HG03135 (cell line): Measurements from ENCODE around the gene MIOX.
"Not testable (repeated sequence)": the region's sequence is repeated elsewhere in the genome, so short reads cannot be mapped to it uniquely, and the experiment has no call there.

Experiments
- ATAC-seq: cut with Tn5 transposase; IDR thresholded peaks from one replicate; pipeline ENCODE4 v1.9.1; 2021; ENCODE audit warnings: mild to moderate bottlenecking, moderate library complexity; ENCODE audit not compliant: unreplicated experiment

Gene MIOX

DNA sequence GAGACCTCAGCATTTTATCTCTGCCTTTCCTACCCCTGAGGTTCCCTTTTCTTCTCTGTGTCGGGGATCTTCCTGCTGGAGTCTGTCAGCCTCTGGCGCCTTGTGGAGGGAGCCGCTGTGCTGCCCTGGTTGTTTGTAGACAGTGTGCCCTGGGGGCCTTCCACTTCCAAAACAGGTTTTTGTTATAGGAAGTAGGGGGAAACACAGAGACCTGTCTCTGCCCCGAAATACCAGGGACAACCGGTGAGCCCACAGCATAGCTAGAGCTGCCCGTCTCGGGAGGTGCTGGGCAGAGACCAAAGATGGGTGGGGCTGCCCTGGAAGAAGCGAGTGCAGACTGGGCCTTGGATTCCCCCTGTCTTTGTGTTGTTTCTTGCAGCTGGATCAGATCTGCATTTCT lies 29.4 kb downstream of the MIOX start:
- ATAC-seq, result no peak

DNA sequence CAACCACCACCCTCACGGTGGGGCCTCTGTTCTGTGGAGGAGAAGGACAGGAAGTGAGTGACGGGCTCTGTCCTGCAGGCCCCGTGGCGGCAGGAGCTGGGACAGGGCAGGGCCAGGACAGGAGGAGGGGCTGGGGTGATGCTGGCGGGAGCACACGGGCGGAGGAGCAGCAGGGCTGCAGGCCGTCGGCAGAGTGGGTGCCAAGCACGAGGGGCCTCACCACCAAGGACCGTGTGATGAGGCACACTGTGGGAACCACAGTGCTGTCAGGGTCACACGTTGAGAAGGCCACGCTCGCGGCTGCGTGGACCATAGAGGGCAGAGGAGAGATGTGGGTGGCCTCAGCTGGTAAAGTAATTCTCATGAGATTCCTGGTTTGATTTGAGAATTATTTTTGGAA lies 30.2 kb downstream of the MIOX start:
- no peak for ATAC-seq

DNA sequence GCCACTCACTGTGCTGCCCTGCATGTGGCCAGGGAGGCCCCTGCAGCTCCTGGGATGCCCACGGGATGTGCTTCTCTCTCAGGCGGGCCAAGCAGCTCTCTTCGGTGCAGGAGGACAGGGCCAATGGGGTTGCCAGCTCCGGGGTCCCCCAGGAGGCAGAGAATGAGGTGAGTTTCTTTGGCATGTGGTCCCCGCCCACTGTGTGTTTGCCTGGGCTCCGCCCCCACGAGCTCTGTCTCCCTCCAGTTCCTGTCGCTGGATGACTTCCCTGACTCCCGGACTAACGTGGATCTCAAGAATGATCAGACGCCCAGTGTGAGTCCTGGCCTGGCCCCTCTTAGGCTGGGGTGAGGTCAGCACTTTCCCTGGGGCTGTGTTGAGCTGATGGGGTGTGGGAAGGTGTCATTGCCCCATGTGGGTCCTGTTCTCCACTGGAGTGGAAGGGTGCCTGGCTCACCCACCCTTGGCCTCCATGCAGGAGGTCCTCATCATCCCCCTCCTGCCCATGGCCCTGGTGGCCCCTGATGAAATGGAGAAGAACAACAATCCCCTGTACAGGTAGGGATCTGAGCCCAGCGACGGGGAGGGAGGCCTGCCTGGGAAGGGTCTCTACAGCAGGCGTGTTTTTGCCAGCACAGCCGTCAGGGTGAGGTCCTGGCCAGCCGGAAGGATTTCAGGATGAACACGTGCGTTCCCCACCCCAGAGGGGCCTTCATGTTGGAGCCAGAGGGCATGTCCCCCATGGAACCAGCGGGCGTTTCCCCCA lies 31.0 kb downstream of the MIOX start:
- ATAC-seq, result no peak

DNA sequence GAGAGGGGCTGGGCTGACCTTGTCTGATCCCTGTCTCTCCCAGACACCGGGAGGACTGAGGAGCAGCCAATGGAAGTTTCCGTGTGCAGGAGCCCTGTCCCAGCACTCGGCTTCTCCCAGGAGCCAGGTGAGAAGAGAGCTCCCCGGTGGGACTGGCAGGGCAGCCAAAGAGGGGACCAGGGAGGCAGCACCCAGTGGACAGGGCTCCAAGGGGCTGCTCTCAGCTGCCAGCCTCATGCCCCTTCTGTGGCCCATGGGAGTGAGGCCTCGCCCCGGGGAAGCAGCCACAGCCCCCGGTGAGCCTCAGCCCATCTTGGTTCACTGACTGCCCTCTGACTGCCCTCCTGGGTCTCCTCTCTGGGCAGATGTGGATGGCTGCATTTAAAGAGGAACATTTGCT lies 31.9 kb downstream of the MIOX start:
- ATAC-seq, result no peak

DNA sequence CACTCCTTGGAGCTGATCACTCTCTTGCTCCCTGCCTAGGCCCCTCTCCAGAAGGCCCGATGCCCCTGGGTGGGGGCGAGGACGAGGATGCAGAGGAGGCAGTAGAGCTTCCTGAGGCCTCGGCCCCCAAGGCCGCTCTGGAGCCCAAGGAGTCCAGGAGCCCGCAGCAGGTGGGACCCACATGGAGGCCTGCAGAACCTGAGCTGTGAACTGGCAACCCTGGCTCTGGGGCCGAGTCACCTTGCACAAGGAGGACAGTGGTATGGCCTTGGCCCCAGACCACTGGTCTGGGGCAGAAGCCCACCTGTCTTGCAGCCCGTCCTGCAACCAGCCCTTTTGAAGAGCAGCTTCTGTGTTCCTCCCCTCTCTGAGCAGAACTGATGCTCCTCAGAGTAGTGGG lies 32.5 kb downstream of the MIOX start:
- no peak for ATAC-seq

DNA sequence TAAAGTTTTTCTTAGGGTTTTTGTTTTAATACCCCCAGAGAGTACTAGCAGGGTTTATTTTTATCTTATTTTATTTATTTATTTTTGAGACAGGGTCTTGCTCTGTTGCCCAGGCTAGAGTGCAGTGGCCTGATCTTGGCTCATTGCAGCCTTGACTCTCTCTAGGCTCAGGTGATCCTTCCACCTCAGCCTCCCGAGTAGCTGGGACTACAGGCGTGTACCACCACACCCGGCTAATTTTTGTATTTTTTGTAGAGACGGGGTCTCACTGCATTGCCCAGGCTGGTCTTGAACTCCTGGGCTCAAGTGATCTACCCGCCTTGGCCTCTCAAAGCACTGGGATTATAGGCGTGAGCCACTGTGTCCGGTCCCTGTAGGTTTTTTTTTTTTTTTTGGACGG lies 33.5 kb downstream of the MIOX start:
- ATAC-seq, result not testable (repeated sequence)

DNA sequence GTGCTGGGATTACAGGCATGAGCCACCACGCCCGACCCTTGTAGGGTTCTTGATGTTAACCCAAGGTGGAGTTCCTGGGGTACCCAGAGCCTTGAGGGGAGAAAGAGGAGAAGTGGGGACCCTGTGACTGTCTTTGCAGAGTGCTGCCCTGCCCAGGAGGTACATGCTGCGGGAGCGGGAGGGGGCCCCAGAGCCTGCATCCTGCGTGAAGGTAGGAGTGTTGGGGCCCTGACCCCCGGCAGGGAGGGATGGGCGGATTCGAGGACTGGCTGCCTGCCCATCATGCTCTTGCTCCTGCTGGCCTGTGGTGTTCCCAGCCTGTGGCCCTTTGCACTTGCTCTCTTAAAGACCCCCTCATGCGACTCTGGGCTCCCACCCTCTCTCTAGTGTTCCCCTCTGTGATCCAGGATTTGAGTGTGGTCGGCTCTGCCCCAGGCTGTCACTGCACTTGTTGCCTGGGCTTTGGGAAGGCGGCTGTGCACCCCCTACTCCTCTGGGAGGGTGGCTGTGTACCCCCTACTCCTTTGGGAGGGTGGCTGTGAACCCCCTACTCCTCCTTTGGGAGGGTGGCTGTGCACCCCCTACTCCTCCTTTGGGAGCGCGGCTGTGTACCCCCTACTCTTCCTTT lies 34.3 kb downstream of the MIOX start:
- ATAC-seq, result no peak

DNA sequence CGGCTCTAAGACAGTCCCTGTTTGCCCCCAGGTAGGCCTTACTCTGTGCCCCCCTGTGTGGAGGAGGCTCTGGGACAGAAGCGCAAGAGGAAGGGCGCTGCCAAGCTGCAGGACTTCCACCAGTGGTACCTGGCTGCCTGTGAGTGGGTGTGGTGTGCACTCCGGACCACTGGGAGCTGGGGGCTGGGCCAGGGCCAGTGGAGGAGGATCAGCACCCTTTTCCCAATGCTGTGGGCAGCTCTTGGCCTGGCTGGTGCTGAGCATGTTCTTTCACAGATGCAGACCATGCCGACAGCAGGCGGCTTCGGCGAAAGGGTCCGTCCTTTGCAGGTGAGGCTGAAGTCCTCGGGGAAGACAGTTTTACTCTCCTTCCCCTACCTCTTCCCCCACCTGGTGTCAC lies 35.1 kb downstream of the MIOX start:
- ATAC-seq, result no peak

DNA sequence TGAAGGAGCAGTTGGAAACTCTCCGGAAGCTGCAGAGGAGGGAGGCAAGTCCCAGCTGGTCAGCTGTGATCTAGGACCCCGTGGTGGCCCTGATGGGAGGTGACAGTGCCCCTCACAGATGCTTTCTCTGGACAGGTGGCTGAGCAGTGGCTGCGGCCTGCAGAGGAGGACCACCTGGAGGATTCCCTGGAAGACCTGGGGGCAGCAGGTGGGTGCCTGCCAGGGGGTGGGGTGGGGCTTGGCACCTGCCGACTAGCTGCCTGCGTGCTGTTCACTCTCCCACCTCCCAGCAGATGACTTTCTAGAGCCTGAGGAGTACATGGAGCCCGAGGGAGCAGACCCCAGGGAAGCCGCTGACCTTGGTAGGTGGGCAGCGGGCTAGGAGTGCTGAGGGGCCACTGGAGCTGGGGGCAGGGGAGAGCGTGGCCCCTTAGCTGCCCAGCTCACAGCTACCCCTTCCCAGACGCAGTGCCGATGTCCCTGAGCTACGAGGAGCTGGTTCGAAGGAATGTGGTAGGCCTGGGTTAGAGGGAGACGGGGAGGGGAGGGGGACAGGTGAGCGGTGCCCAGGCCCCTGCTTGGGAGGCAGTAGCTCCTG lies 35.6 kb downstream of the MIOX start:
- no peak for ATAC-seq

DNA sequence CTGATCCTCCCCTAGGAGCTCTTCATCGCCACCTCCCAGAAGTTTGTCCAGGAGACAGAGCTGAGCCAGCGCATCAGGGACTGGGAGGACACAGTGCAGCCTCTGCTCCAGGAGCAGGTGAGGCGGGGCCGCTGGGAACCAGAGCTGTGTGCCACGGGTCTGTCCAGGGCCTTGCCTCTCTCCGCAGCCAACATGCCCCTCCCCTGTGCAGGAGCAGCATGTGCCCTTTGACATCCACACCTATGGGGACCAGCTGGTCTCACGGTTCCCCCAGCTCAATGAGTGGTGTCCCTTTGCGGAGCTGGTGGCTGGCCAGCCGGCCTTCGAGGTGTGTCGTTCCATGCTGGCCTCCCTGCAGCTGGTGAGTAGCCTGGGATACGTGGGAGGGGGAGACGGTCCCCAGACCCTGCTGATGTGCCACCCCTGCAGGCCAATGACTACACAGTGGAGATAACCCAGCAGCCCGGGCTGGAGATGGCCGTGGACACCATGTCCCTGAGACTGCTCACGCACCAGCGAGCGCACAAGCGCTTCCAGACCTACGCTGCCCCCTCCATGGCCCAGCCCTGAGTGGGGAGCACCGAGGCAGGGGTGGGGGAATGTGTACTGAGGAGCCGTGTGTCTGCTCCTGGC lies 36.3 kb downstream of the MIOX start:
- no peak for ATAC-seq

DNA sequence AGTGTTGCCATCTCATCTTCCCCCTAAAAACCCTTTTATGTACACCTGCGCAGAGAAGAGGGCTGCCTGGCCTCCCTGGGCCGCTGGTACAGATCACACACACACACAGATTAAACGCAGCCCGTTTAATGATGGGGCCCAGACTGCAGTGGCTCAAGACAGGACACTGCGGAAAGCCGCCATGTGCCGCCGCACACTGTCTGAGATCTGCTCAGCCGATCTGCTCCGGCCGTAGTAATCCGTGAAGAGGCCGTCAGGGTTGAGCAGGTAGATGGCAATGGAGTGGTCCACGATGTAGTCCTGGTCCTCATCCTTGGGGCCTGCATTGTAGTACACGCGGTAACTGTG lies 36.8 kb downstream of the MIOX start:
- ATAC-seq, result no peak

DNA sequence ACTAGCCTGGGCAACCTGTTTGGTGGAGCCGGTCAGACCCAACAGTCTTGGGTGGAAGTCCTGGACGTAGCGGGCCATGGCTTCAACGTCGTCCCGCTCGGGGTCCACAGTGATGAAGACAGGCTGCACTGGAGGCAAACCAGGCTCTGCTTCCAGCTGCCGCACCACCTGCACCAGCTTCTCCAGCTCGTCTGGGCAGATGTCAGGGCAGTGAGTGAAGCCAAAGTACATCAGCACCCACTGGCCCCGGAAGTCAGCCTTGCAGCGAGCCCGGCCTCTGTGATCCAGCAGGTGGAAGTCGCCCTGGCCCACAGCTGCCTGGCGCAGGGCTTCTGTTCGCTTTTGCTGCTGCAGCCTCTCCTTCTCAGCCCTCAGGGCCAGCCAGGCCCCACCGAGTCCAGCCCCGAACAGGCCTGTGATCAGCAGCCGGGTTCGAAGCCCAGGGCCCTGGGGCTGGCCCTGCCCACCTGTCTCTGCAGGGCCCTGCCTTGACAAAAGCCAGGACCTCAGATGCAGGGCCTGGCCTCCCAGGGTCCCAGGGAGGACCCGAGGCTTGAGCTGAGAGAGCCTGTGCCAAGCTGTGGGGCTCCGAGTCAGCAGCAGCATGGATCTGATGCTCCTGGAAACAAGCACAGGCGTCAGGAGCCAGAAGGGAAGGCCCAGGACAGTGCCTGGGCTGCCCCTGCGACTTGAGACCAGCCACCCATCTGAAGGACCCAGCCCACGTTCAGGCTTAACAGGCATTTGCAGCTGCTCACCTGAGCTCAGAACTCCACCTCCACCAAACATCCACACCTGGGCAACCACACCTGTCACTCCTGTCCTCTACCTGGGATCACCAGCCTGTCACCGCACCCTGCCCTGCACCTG lies 37.4 kb downstream of the MIOX start:
- ATAC-seq, result no peak

DNA sequence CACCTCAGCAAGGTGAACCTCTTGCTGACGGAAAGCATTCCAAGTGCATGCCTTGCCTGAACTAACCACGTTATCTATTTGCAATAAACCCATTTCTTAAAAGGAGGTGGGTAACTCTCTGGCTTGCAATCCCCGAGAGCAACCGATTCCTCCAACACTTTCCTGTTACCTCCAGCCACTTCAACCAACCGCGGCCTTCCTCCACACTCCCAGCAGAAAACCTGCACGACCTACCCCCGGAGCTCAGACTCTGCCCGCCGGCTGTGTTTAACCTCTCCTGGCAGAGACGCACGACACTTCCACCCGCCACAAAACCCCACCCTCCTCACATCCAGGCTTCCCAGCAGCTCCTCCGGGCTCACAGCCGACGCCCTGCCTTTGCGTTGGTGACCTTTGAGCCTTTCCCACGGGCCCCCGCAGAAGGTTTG lies 38.0 kb downstream of the MIOX start:
- no peak for ATAC-seq

DNA sequence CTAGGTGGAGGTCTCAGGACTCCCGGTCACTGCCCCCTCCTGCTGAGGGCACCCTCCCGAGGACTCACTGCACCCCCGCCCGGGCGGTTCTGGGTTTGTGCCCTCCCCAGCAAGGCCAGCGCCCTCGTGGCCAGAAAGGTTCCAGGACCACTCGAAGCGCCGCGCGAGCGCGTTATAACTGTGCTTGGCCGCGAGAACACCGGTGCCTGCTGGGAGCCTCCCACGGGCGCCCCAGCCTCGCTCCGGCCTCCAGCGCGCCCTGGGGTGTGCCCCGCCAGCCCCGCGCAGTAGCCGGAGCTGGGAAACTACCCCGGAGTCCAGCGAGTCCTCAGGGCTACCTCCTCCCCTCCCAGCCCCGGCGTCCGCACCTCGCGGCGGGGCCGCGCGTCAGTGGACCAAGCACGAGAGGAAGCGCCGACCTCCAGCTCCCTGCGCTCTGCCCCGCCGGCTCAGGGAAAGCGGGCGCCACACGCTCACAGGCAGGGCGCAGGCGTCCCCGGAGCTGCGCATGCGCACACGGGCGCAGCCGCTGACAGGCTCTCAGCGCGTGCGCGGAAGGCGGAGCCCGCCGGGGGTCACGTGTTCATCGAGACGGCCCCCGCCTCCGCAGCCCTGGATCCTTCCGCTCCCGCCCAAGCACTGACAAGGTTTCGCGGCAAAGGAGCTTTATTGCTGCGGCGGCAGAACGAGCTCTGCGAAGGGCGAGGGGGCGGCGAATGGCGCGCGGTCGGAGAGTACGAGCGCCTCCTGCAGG lies 38.6 kb downstream of the MIOX start, which contains the start of gene SCO2:
Gene SCO2, minus strand, starts transcription at position 495 of the 754 bp plus-strand sequence. CDS start 1,187 bp downstream, outside the sequence.
- ATAC-seq, result peak; percentile 38

DNA sequence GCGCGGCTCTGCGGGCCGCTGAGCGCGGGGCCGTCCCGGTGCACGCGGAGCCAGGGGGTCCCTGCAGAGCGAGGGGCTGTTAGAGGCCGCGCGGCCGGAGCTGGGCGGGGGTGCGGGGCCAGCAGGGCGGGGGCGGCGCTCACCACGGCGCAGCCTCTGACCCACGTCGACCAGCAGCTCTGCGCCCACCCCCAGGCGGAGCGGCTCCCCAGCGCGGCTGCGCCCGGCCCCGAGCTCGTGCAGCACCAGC lies 39.1 kb downstream of the MIOX start:
- ATAC-seq, result peak; percentile 12

DNA sequence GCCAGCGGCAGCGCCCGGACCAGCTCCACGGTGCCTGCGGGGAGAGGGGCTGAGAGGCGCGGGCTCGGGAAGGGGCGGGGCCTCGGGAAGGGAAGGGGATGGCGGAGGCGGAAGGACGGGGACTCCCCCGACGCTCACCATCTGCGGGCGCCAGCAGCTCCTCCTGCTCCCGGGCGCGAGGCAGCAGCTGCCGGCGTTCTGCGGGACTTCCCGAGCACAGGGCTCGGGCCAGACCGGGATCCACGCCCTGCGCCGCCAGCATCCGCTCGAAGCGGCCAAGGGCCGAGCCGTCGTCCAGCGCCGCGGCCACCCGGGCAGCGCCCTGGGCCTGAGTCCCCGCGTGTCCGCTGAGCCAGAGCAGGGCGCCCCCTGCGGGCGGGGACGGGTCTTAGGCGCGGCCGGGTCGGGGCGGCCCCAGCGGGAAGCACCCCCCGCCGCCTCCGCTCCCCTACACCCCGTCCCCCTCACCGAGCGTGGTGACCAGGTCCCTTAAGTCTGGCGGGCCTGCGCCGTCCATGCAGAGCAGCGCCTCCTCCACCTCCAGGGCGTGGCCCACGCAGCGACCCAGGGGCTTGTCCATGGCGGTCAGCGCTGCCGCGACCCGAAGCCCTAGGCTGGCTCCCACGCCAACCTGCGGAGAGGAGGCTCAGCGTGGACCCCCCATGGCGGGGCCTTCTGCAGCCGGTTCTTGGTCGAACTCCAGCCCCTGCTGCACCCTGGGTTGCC lies 39.6 kb downstream of the MIOX start:
- peak; percentile 29 for ATAC-seq

DNA sequence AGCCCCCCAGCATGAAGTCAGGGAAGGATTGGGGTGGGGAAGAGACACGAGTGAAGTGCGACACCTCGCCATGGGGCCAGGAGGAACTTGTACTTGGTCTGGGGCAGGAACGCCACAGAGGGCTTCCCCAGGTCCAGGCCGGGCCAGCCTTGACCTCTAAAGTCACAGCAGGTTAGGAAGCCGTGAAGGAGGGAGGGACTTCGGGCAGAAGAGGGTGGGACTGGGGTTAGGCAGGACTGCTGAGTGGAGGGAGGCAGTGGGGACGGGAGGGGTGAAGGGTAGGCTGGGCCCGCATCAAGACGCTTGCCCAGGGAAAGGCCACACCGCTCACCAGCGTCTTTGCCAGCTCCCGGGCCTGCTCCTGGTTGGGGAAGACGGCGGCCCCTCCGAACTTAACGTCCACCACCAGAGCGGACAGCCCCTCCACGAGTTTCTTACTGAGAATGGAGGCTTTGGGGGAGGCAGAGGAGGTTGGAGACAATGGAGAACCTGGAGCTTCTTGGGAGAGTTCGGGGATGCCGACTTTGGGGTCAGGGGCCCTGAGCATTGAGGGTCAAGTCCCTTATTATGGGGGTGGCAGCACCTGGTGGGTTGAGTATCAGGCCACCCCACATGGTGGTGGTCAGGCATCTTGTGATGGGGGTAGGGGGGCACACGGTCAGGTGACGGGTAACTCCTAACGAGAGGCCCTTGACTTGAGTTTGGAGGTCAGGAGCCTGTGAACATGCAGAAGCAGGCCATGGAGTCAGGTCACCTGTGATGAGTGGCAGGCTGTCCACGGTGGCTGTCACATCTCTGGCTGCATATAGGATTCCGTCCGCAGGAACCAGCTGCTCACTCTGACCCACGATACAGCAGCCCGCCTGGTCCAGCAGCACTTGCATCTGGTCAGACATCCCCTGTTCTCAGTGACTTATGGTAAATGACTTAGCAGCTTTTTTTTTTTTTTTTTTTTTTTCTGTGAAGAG lies 40.5 kb downstream of the MIOX start:
- no peak for ATAC-seq

DNA sequence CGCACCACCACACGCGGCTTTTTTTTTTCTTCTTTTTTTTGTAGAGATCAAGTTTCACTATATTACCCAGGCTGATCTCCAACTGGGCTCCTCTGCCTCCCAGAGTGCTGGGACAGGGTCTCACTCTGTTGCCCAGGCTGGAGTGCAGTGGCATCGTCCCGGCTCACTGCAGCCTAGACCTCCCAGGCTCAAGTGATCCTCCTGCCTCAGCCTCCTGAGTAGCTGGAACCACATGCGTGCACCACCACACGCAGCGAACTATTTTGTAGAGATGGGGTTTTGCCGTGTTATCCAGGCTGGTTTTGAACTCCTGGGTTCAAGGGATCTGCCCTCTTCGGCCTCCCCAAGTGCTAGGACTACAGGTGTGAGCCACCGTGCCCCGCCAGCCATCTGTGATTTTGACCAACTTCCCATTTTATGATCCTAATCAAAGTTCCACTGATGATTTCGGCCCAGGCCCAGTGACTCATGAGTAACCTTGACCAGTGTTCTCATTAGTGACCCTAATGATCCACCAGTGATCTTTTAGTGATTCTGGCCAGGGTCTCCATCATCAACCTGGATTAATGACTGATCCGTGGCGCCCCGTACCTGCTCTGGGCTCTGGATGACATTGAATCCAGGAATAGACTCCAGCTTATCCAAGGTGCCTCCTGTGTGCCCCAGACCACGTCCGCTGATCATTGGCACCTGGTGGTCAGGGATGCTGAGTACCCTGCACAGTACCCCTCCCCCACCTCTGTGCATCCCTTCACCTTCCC lies 41.4 kb downstream of the MIOX start:
- ATAC-seq, result no peak
